ENCODE results near the gene PEAR1.

Gene PEAR1

DNA sequence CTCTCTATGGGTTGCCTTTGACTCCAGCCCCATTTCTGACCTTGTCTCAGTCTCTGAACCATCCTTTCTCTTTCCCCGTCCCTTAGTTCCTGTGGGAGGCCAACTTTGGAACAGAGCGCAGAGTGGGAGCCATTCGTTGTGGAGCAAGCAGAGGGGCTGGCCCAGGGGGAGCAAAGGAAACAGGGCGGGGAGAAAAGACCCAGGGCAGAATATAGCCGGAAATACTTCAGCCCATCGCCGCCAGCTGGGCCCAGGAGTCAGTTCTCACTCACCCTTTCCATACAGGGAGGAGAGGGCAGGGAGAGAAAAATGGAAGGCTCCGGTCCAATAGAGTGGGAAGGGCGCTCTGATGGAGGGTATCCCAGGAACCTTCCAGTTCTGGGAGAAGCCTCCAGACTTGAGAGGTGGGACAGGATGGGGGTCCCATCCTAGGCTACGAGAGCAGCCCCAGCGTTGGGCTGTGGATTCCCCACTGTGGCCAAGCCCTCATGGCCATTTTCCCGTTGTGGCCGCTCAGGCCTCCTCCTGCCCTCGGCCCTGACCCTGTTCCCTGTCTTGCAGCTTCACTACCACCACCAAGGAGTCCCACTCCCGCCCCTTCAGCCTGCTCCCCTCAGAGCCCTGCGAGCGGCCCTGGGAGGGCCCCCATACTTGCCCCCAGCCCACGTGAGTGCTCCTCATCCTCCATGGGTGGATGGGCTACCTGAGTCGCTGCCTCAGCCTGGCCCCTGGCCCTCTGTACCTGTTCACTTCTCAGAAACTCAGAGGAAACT is 10.9 kb downstream of the PEAR1 start:
- no peak for DNase-seq (ENCODE audit: low read depth)
- no peak overlapping the region for H3K4me3 ChIP-seq (ENCODE audit: low read depth, low read length)
- TF ChIP-seq CTCF (IDR thresholded peaks at IDR 0.05; ENCODE audit: low read depth, low read length, missing control alignments) = no peak

DNA sequence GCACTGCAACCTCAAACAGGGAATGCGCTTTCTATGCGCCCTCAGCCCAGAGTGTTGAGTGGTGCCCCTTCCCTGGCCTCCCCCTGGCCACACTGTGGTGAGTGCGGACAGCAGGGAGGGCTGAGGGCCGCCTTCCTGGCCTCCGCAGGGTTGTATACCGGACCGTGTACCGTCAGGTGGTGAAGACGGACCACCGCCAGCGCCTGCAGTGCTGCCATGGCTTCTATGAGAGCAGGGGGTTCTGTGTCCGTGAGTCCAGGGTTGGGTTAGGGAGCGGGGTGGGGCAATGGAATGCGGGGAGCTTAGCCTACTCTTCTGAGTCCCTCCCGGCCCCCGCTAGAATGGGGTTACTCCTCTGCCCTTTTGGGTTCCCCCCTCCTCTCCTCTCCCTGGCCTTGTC is 11.7 kb downstream of the PEAR1 start:
- H3K4me3 ChIP-seq (ENCODE audit: low read depth, low read length) = no peak overlapping the region
- TF ChIP-seq CTCF (IDR thresholded peaks at IDR 0.05; ENCODE audit: low read depth, low read length, missing control alignments) = no peak
- no peak for DNase-seq (ENCODE audit: low read depth)

DNA sequence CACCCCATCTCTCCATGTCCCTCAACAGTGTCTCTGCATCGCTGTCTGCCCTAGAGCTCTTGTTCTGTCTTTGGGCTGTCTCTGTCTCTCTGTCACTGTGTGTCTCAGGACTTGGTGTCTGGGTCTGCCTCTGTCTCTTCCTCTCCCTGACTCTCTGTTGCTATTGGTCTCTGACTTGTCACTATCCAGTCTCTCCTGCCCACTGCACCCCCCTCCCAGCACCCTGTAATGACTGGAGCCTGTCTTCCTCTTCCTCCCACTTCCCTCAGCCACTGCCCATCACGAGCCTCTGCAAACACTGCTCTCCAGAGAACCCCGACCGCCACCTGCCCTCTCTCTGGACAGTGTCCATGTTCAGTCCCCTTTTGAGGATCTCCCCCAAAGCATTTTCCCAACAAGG is 12.1 kb downstream of the PEAR1 start:
- TF ChIP-seq CTCF (IDR thresholded peaks at IDR 0.05; ENCODE audit: low read depth, low read length, missing control alignments) = no peak
- H3K4me3 ChIP-seq (ENCODE audit: low read depth, low read length) = no peak overlapping the region
- no peak for DNase-seq (ENCODE audit: low read depth)

DNA sequence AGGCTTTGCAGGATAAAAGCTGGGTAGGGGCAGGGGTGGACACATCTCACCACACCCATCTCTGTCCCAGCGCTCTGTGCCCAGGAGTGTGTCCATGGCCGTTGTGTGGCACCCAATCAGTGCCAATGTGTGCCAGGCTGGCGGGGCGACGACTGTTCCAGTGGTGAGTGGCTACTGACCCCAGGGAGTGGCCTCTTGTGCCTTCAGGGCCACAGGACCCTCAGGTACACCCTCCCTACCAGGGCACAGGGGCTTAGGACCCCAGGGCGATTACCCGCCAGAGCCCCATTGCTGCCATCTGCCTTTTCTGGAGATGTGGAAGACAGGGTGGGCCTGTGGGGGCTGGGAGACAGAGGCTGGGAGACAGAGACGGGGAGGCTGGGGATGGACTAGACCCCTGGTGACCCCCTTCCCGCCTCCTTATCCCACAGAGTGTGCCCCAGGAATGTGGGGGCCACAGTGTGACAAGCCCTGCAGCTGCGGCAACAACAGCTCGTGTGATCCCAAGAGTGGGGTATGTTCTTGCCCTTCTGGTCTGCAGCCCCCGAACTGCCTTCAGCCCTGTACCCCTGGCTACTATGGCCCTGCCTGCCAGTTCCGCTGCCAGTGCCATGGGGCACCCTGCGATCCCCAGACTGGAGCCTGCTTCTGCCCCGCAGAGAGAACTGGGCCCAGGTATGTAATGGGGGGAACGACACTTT is 12.8 kb downstream of the PEAR1 start:
- H3K4me3 ChIP-seq (ENCODE audit: low read depth, low read length) = no peak overlapping the region
- no peak for TF ChIP-seq CTCF (IDR thresholded peaks at IDR 0.05; ENCODE audit: low read depth, low read length, missing control alignments)
- no peak for DNase-seq (ENCODE audit: low read depth)

GRCh38 chr1:156908541-156908940 is 15.0 kb downstream of the PEAR1 start:
- TF ChIP-seq CTCF (IDR thresholded peaks at IDR 0.05; ENCODE audit: low read depth, low read length, missing control alignments) = no peak
- H3K4me3 ChIP-seq (ENCODE audit: low read depth, low read length) = no peak overlapping the region
- no peak for DNase-seq (ENCODE audit: low read depth)

DNA sequence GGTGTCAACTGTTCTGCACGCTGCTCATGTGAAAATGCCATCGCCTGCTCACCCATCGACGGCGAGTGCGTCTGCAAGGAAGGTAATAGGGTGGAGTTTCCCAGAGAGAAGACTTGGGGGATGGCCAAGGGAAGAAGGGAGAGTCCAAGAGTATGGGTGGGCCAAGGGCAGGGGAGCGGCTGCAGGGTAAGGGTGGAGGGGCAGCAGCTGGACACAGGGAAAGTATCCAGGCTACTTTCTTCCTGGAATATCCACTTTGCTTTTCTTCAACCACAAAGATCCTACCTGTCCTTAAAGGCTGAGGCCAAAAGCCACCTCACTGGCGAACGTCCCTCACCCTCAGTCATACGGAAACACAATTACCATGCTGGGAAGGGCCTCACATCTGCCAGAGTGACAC is 15.4 kb downstream of the PEAR1 start:
- DNase-seq (ENCODE audit: low read depth) = no peak
- H3K4me3 ChIP-seq (ENCODE audit: low read depth, low read length) = no peak overlapping the region
- no peak for TF ChIP-seq CTCF (IDR thresholded peaks at IDR 0.05; ENCODE audit: low read depth, low read length, missing control alignments)

Measured in GM12864 (cell line).